H1 (cell line): Measurements from ENCODE around the gene RGS6. TPM values are rescaled to one million over a fixed set of nuclear protein-coding genes. Genes with fewer than 3 reads are reported as not detected.

Source experiments
- polyA plus RNA-seq, 7 experiments: library from polyadenylated mRNA; depleted of rRNA in 3 of 7; stranded (reverse) in 5 of 7; unstranded in 2 of 7; fragments of >200 nt in 5 of 7; fragments of 200-250 nt in 2 of 7; gene quantifications; 1 replicate in 5 of 7; 2 replicates in 1 of 7; 4 replicates in 1 of 7; pipeline versions ENCODE4 v1.2.1 to v1.2.3, GENCODE V29; 2011 to 2013; ENCODE audit warnings: missing spikeins in 2 of 7, mixed read lengths in 2 of 7
- total RNA-seq: library from RNA; stranded (reverse); fragmentation: NEBNext Ultra II Directional; extraction: Animal tissue kit (Norgen Biotek cat#: 25700); gene quantifications from 2 replicates; pipeline ENCODE4 v1.2.1, GENCODE V29; 2021
- TF ChIP-seq, protein P1 (sequence below), 3 experiments: IDR thresholded peaks; 1 replicate in 2 of 3; 2 replicates in 1 of 3; pipeline versions ENCODE4 v1.5.1 to v1.6.1; 2011; ENCODE audit warnings: low read length in 3 of 3, mild to moderate bottlenecking in 3 of 3, inconsistent platforms in 2 of 3, low read depth in 1 of 3, moderate library complexity in 1 of 3; ENCODE audit not compliant: insufficient read depth in 1 of 3; ENCODE audit errors: control extremely low read depth in 1 of 3

The RGS6 gene
- total and polyA plus RNA-seq, 2 of the 8 experiments (the other 6 are each of a cell fraction or from before 2014, with no cell fraction given): 0.26 to 1.1 TPM

DNA sequence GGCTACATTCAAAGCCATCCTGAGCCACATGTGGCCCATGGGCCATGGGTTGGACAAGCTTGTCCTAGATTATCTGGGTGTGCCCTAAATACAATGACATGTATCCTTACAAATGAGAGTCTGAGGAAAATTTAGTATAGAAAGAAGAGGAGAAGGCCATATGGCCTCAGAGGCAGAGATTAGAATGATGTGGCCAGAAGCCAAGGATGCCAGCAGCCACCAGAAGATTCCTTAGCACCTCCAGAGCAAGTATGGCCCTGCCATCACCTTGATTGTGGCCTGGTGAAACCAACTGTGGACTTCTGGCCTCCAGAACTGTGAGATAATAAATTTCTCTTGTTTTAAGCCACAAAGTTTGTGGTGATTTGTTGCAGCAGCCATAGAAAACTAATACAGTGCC, 436.9 kb downstream of the RGS6 start (continued):
- TF ChIP-seq, protein P1, sequence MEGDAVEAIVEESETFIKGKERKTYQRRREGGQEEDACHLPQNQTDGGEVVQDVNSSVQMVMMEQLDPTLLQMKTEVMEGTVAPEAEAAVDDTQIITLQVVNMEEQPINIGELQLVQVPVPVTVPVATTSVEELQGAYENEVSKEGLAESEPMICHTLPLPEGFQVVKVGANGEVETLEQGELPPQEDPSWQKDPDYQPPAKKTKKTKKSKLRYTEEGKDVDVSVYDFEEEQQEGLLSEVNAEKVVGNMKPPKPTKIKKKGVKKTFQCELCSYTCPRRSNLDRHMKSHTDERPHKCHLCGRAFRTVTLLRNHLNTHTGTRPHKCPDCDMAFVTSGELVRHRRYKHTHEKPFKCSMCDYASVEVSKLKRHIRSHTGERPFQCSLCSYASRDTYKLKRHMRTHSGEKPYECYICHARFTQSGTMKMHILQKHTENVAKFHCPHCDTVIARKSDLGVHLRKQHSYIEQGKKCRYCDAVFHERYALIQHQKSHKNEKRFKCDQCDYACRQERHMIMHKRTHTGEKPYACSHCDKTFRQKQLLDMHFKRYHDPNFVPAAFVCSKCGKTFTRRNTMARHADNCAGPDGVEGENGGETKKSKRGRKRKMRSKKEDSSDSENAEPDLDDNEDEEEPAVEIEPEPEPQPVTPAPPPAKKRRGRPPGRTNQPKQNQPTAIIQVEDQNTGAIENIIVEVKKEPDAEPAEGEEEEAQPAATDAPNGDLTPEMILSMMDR (IDR thresholded peaks at IDR 0.05; ENCODE audit: control extremely low read depth in 1 of 3, insufficient read depth in 1 of 3, low read depth in 1 of 3, low read length in 3 of 3): no peak
